DMS79 treated with DMSO at 0.1 percent for 48 hours (cell line): ENCODE results near the gene TPGS1.

Source experiments
- DNase-seq: peaks from one replicate; lab custom pipeline; 2025; lab: John Stamatoyannopoulos, UW

The TPGS1 gene

GRCh38 chr19:495402-496111 lies 11.7 kb upstream of the TPGS1 start:
- no peak for DNase-seq

GRCh38 chr19:496112-496665 lies 11.1 kb upstream of the TPGS1 start, which contains the start of gene MADCAM1:
Gene MADCAM1 (plus strand): TSS chr19:496486. CDS start chr19:496500, 14 bp downstream.
- no peak for DNase-seq

- DNase-seq: no peak
Observed at GRCh38 chr19:496986-497385, 10.3 kb upstream of the TPGS1 start.

GRCh38 chr19:497491-497868 lies 9.8 kb upstream of the TPGS1 start:
- DNase-seq: no peak

GRCh38 chr19:497869-498510 lies 9.3 kb upstream of the TPGS1 start:
- no peak for DNase-seq

GRCh38 chr19:498511-498891 lies 8.8 kb upstream of the TPGS1 start:
- DNase-seq: no peak

- no peak for DNase-seq
Observed at GRCh38 chr19:498977-499623, 8.2 kb upstream of the TPGS1 start.

- no peak for DNase-seq
Observed at GRCh38 chr19:501646-502045, 5.7 kb upstream of the TPGS1 start.

- no peak for DNase-seq
Observed at GRCh38 chr19:504616-505015, 2.7 kb upstream of the TPGS1 start.

- peak; percentile 98 for DNase-seq
Observed at GRCh38 chr19:506404-507285, 652 bp upstream of the TPGS1 start.

GRCh38 chr19:508204-509150 lies 1.2 kb downstream of the TPGS1 start:
- DNase-seq: no peak

GRCh38 chr19:510606-511100 lies 3.4 kb downstream of the TPGS1 start:
- DNase-seq: peak; percentile 74

GRCh38 chr19:511101-511851 lies 4.0 kb downstream of the TPGS1 start:
- DNase-seq: peak; percentile 95

- DNase-seq: peak; percentile 68
Observed at GRCh38 chr19:512547-513365, 5.5 kb downstream of the TPGS1 start.

- DNase-seq: no peak
Observed at GRCh38 chr19:513368-514165, 6.3 kb downstream of the TPGS1 start.

GRCh38 chr19:514166-514663 lies 6.9 kb downstream of the TPGS1 start:
- no peak for DNase-seq

- DNase-seq: no peak
Observed at GRCh38 chr19:517721-518597, 10.7 kb downstream of the TPGS1 start.
